Measurements from ENCODE around the gene VAV2.
"Not testable (repeated sequence)": the region's sequence is repeated elsewhere in the genome, so short reads cannot be mapped to it uniquely, and the experiment has no call there.

Gene VAV2

GRCh38 chr9:133961226-133962165 lies 30.6 kb downstream of the VAV2 start:
- intact Hi-C loops (cut with DNase I): no loop called here
- DNase-seq: peak in 1 of 42 donors; percentile 4

GRCh38 chr9:133960568-133961129 lies 31.5 kb downstream of the VAV2 start:
- intact Hi-C loops (cut with DNase I): no loop called here

GRCh38 chr9:133959966-133960567 lies 32.1 kb downstream of the VAV2 start:
- no peak for DNase-seq
- intact Hi-C loops (cut with DNase I): no loop called here

More at GRCh38 chr9:133960568-133961129, 31.5 kb downstream of the VAV2 start:
- no peak for DNase-seq

- DNase-seq: no peak
- intact Hi-C loops (cut with DNase I): no loop called here
Measured at GRCh38 chr9:133959171-133959570, 33.0 kb downstream of the VAV2 start.

GRCh38 chr9:133958756-133959155 lies 33.4 kb downstream of the VAV2 start:
- DNase-seq: no peak
- intact Hi-C loops (cut with DNase I): no loop called here

- DNase-seq; intact Hi-C loops (cut with DNase I): not testable (repeated sequence)
Measured at GRCh38 chr9:133957772-133958171, 34.4 kb downstream of the VAV2 start.

- DNase-seq: no peak
- intact Hi-C loops (cut with DNase I): no loop called here
Measured at GRCh38 chr9:133957328-133957727, 34.8 kb downstream of the VAV2 start.

GRCh38 chr9:133956520-133957076 lies 35.5 kb downstream of the VAV2 start:
- no peak for DNase-seq
- intact Hi-C loops (cut with DNase I): no loop called here

- peak in 1 of 42 donors; percentile 19 for DNase-seq
- intact Hi-C loops (cut with DNase I): no loop called here
Measured at GRCh38 chr9:133955821-133956411, 36.2 kb downstream of the VAV2 start.

GRCh38 chr9:133954862-133955529 lies 37.1 kb downstream of the VAV2 start:
- intact Hi-C loops (cut with DNase I): no loop called here
- DNase-seq: no peak

GRCh38 chr9:133953976-133954709 lies 38.0 kb downstream of the VAV2 start:
- DNase-seq: no peak
- intact Hi-C loops (cut with DNase I): no loop called here

- DNase-seq: no peak
- intact Hi-C loops (cut with DNase I): no loop called here
Measured at GRCh38 chr9:133953621-133953975, 38.5 kb downstream of the VAV2 start.

- intact Hi-C loops (cut with DNase I): no loop called here
- DNase-seq: no peak
Measured at GRCh38 chr9:133952598-133953550, 39.2 kb downstream of the VAV2 start.

- DNase-seq: no peak
- intact Hi-C loops (cut with DNase I): no loop called here
Measured at GRCh38 chr9:133951265-133951664, 40.9 kb downstream of the VAV2 start.

- no peak for DNase-seq
- intact Hi-C loops (cut with DNase I): no loop called here
Measured at GRCh38 chr9:133950629-133951111, 41.5 kb downstream of the VAV2 start.

- DNase-seq: no peak
- intact Hi-C loops (cut with DNase I): no loop called here
Measured at GRCh38 chr9:133950192-133950591, 41.9 kb downstream of the VAV2 start.

- DNase-seq: no peak
- intact Hi-C loops (cut with DNase I): no loop called here
Measured at GRCh38 chr9:133949486-133950061, 42.5 kb downstream of the VAV2 start.
